Neural cell (in vitro differentiated cells): Measurements from ENCODE around the gene CCDC85C. TPM values are rescaled to one million over a fixed set of nuclear protein-coding genes. Genes with fewer than 3 reads are reported as not detected.

Experiments
- H2AFZ ChIP-seq: fragments of 200-600, 300-800 bp; sonication (generic), shearing (Covaris generic); 2 replicates; pipeline ENCODE4 v1.6.0; 2014; ENCODE audit warnings: low read depth, mild to moderate bottlenecking, antibody characterized with exemption, low read length, moderate library complexity
- H3F3A ChIP-seq: fragments of 200-600 bp; shearing (Covaris generic); 2 replicates; pipeline ENCODE4 v1.6.1; 2016; ENCODE audit warnings: mild to moderate bottlenecking, moderate library complexity, mixed read lengths, antibody characterized with exemption, low read length; ENCODE audit not compliant: insufficient read depth, poor library complexity, severe bottlenecking
- H3K27ac ChIP-seq: fragments of 200-600, 300-800 bp; sonication (generic), shearing (Covaris generic); 2 replicates; pipeline ENCODE4 v1.5.1; 2014; ENCODE audit warnings: mild to moderate bottlenecking, low read length, moderate library complexity
- H3K27me3 ChIP-seq: fragments of 300-800, 200-600 bp; sonication (generic), shearing (Covaris generic); 2 replicates; pipeline ENCODE4 v1.6.0; 2014; ENCODE audit warnings: mild to moderate bottlenecking, low read depth, low read length, moderate library complexity; ENCODE audit not compliant: insufficient read depth
- H3K36me3 ChIP-seq: fragments of 300-800, 200-600 bp; sonication (generic), shearing (Covaris generic); 2 replicates; pipeline ENCODE4 v1.5.1; 2014; ENCODE audit warnings: mild to moderate bottlenecking, antibody characterized with exemption, low read length, moderate library complexity; ENCODE audit not compliant: insufficient read depth
- H3K4me2 ChIP-seq: fragments of 300-800, 200-600 bp; sonication (generic), shearing (Covaris generic); 2 replicates; pipeline ENCODE4 v1.6.0; 2014; ENCODE audit warnings: mild to moderate bottlenecking, low read length
- H3K4me3 ChIP-seq: fragments of 300-800, 200-600 bp; sonication (generic), shearing (Covaris generic); 2 replicates; pipeline ENCODE4 v1.5.1; 2014; ENCODE audit warnings: mild to moderate bottlenecking, low read length, moderate library complexity
- H3K79me2 ChIP-seq: fragments of 200-600 bp; shearing (Covaris generic); replicated peaks from 2 replicates; pipeline ENCODE4 v1.6.0; 2014; ENCODE audit warnings: mild to moderate bottlenecking, low read length, moderate library complexity; ENCODE audit not compliant: insufficient read depth
- H3K9ac ChIP-seq: fragments of 300-800, 200-600 bp; sonication (generic), shearing (Covaris generic); 2 replicates; pipeline ENCODE4 v1.6.1; 2016; ENCODE audit warnings: mild to moderate bottlenecking, low read length, mixed read lengths
- H3K9me2 ChIP-seq: fragments of 200-600 bp; shearing (Covaris generic); 2 replicates; pipeline ENCODE4 v1.6.1; 2016; ENCODE audit warnings: mild to moderate bottlenecking, low read length, mixed read lengths; ENCODE audit not compliant: insufficient read depth
- H3K9me3 ChIP-seq: fragments of 200-600, 300-800 bp; sonication (generic), shearing (Covaris generic); 2 replicates; pipeline ENCODE4 v1.6.1; 2016; ENCODE audit warnings: mild to moderate bottlenecking, mixed run types, low read length, moderate library complexity, mixed read lengths
- H4K20me1 ChIP-seq: fragments of 200-600 bp; shearing (Covaris generic); 2 replicates; pipeline ENCODE4 v1.6.1; 2016; ENCODE audit warnings: mild to moderate bottlenecking, mixed run types; ENCODE audit not compliant: insufficient read depth
- EP300 ChIP-seq: fragments of 450-650 bp; conservative IDR thresholded peaks from 2 replicates; pipeline ENCODE4 v1.6.1; 2014; ENCODE audit warnings: antibody characterized with exemption, mild to moderate bottlenecking, moderate library complexity; ENCODE audit not compliant: poor library complexity, severe bottlenecking
- EZH2 ChIP-seq: fragments of 200-600, 300-800 bp; shearing (Covaris generic), sonication (generic); IDR thresholded peaks from 2 replicates; pipeline ENCODE4 v1.6.1; 2014; ENCODE audit warnings: antibody characterized with exemption, low read length, borderline replicate concordance, mild to moderate bottlenecking; ENCODE audit not compliant: insufficient read depth, poor library complexity, severe bottlenecking
- MXI1 ChIP-seq: fragments of 450-650 bp; conservative IDR thresholded peaks from 2 replicates; pipeline ENCODE4 v1.6.1; 2014; ENCODE audit warnings: antibody characterized with exemption, mild to moderate bottlenecking; ENCODE audit not compliant: poor library complexity, severe bottlenecking
- POLR2AphosphoS5 ChIP-seq: IDR thresholded peaks from 2 replicates; pipeline ENCODE4 v1.6.1; 2012
- RAD21 ChIP-seq: fragments of 450-650 bp; conservative IDR thresholded peaks from 2 replicates; pipeline ENCODE4 v1.6.1; 2014; ENCODE audit warnings: antibody characterized with exemption, mild to moderate bottlenecking, moderate library complexity
- SMC3 ChIP-seq: fragments of 450-650 bp; conservative IDR thresholded peaks from 2 replicates; pipeline ENCODE4 v1.6.1; 2014; ENCODE audit warnings: antibody characterized with exemption, mild to moderate bottlenecking, moderate library complexity; ENCODE audit not compliant: poor library complexity
- TAF1 ChIP-seq: IDR thresholded peaks from 2 replicates; pipeline ENCODE4 v1.6.1; 2012; ENCODE audit warnings: low read depth
- polyA plus RNA-seq: library from polyadenylated mRNA; depleted of rRNA; stranded (reverse); fragments of >200 nt; gene quantifications from 2 replicates; pipeline ENCODE4 v1.2.3, GENCODE V29; 2014
- TF ChIP-seq, protein P1 (sequence below): IDR thresholded peaks from 2 replicates; pipeline ENCODE4 v1.6.1; 2012; ENCODE audit warnings: borderline replicate concordance
- TF ChIP-seq, protein P2 (sequence below): fragments of 450-650 bp; IDR thresholded peaks from 2 replicates; pipeline ENCODE4 v1.5.1; 2014; ENCODE audit warnings: antibody characterized with exemption, mild to moderate bottlenecking, moderate library complexity; ENCODE audit not compliant: poor library complexity, severe bottlenecking

CCDC85C gene
- polyA plus RNA-seq, 1 donor from 2014 or later: 24.8 TPM

DNA sequence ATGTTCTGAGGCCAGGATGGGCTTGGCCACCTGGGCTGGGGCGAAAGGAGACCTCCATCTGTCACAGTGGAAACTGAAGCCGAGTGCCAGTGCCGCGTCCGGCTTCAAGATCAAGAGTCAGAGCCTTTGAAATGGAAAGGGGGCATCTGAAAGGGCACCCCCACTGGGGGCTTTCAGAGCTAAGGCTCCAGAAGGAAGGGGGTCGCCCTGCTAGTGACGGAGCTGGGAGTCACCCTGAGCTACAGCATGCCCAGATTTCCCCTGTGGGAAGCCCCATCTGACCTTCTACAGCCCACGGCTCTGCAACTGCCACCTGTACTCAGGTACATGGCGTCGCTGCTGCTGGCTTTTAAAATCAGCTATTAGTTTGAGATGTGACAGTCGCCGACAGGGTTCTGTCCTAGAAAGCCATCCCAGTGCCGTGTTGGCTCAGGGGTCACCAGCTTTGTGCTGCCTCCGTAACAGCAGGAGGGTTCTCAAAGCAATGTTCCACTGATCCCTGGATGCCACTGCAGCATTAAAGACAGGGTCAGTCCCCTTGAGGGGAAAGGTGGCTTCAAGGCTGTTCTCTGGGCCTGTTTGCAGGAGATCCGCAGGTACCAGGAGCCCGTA is 91.3 kb downstream of the CCDC85C start:
- H3K4me3 ChIP-seq: no peak overlapping the region
- no peak overlapping the region for H3K9ac ChIP-seq
- no peaks in the 10 kb centered on the region for H3K79me2 ChIP-seq
- TF ChIP-seq RAD21: no peak
- TF ChIP-seq MXI1: no peak
- no peak for TF ChIP-seq POLR2AphosphoS5
- TF ChIP-seq SMC3: no peak
- TF ChIP-seq, protein P1, sequence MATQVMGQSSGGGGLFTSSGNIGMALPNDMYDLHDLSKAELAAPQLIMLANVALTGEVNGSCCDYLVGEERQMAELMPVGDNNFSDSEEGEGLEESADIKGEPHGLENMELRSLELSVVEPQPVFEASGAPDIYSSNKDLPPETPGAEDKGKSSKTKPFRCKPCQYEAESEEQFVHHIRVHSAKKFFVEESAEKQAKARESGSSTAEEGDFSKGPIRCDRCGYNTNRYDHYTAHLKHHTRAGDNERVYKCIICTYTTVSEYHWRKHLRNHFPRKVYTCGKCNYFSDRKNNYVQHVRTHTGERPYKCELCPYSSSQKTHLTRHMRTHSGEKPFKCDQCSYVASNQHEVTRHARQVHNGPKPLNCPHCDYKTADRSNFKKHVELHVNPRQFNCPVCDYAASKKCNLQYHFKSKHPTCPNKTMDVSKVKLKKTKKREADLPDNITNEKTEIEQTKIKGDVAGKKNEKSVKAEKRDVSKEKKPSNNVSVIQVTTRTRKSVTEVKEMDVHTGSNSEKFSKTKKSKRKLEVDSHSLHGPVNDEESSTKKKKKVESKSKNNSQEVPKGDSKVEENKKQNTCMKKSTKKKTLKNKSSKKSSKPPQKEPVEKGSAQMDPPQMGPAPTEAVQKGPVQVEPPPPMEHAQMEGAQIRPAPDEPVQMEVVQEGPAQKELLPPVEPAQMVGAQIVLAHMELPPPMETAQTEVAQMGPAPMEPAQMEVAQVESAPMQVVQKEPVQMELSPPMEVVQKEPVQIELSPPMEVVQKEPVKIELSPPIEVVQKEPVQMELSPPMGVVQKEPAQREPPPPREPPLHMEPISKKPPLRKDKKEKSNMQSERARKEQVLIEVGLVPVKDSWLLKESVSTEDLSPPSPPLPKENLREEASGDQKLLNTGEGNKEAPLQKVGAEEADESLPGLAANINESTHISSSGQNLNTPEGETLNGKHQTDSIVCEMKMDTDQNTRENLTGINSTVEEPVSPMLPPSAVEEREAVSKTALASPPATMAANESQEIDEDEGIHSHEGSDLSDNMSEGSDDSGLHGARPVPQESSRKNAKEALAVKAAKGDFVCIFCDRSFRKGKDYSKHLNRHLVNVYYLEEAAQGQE: no peak
- H3K9me3 ChIP-seq: no peaks in the 10 kb centered on the region
- H3K36me3 ChIP-seq: no peaks in the 10 kb centered on the region
- H3K4me2 ChIP-seq: no peak overlapping the region
- H3K9me2 ChIP-seq: no peaks in the 10 kb centered on the region
- no peaks in the 10 kb centered on the region for H4K20me1 ChIP-seq
- H2AFZ ChIP-seq: no peak overlapping the region
- H3K27ac ChIP-seq: no peak overlapping the region
- H3K27me3 ChIP-seq: no peaks in the 10 kb centered on the region
- no peaks in the 10 kb centered on the region for H3F3A ChIP-seq

DNA sequence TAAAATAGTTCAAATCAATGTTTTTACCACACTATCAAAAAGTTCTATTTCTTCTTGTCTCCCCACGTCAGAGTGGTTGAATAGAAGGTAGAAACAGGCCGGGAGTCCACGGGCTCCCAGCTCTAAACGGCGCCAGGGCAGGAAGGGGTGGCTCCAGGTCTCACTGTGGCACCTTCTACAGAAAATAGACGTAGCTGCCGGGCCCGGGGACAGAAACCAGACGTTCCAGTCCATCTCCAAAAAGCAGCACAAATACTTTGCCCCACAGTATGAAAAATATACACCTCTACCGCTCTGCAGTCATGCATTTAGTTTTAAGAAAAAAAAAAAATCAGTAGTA is 91.9 kb downstream of the CCDC85C start:
- no peaks in the 10 kb centered on the region for H3K79me2 ChIP-seq
- H3K9me2 ChIP-seq: no peaks in the 10 kb centered on the region
- no peak overlapping the region for H3K4me3 ChIP-seq
- H3K27me3 ChIP-seq: no peaks in the 10 kb centered on the region
- H3K9ac ChIP-seq: no peak overlapping the region
- H3K4me2 ChIP-seq: no peak overlapping the region
- H2AFZ ChIP-seq: no peak overlapping the region
- H3K36me3 ChIP-seq: no peaks in the 10 kb centered on the region
- H4K20me1 ChIP-seq: no peaks in the 10 kb centered on the region
- H3F3A ChIP-seq: no peaks in the 10 kb centered on the region
- H3K27ac ChIP-seq: no peak overlapping the region
- TF ChIP-seq EZH2: no peak
- no peak for TF ChIP-seq EP300
- no peak for TF ChIP-seq POLR2AphosphoS5
- TF ChIP-seq MXI1: no peak
- TF ChIP-seq, protein P2, sequence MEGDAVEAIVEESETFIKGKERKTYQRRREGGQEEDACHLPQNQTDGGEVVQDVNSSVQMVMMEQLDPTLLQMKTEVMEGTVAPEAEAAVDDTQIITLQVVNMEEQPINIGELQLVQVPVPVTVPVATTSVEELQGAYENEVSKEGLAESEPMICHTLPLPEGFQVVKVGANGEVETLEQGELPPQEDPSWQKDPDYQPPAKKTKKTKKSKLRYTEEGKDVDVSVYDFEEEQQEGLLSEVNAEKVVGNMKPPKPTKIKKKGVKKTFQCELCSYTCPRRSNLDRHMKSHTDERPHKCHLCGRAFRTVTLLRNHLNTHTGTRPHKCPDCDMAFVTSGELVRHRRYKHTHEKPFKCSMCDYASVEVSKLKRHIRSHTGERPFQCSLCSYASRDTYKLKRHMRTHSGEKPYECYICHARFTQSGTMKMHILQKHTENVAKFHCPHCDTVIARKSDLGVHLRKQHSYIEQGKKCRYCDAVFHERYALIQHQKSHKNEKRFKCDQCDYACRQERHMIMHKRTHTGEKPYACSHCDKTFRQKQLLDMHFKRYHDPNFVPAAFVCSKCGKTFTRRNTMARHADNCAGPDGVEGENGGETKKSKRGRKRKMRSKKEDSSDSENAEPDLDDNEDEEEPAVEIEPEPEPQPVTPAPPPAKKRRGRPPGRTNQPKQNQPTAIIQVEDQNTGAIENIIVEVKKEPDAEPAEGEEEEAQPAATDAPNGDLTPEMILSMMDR: no peak
- no peak for TF ChIP-seq TAF1
- TF ChIP-seq, protein P1: no peak
- TF ChIP-seq SMC3: no peak
- no peak for TF ChIP-seq RAD21
- H3K9me3 ChIP-seq: no peaks in the 10 kb centered on the region
